Osteocyte (in vitro differentiated cells): ENCODE measurements around the gene SMIM29. TPM values are rescaled to one million over a fixed set of nuclear protein-coding genes. Genes with fewer than 3 reads are reported as not detected.

Experiments used
- DNase-seq: peaks from one replicate; pipeline ENCODE4 v3.0.0; 2021; ENCODE audit warnings: mixed read lengths; ENCODE audit not compliant: unreplicated experiment; ENCODE audit errors: extremely low spot score
- H3K27ac Mint-ChIP-seq: one replicate; pipeline ENCODE4 v1.8.0; 2021; ENCODE audit warnings: mild to moderate bottlenecking, mixed read lengths; ENCODE audit not compliant: unreplicated experiment
- H3K27me3 Mint-ChIP-seq: one replicate; pipeline ENCODE4 v1.8.0; 2021; ENCODE audit warnings: mixed read lengths; ENCODE audit not compliant: unreplicated experiment
- H3K36me3 Mint-ChIP-seq: one replicate; pipeline ENCODE4 v1.8.0; 2021; ENCODE audit warnings: mixed read lengths; ENCODE audit not compliant: unreplicated experiment
- H3K4me1 Mint-ChIP-seq: one replicate; pipeline ENCODE4 v1.8.0; 2021; ENCODE audit warnings: mixed read lengths; ENCODE audit not compliant: unreplicated experiment
- H3K4me3 Mint-ChIP-seq: one replicate; pipeline ENCODE4 v1.8.0; 2021; ENCODE audit warnings: mild to moderate bottlenecking, moderate library complexity, mixed read lengths; ENCODE audit not compliant: unreplicated experiment
- H3K9me3 Mint-ChIP-seq: one replicate; pipeline ENCODE4 v1.8.0; 2021; ENCODE audit warnings: mixed read lengths; ENCODE audit not compliant: unreplicated experiment
- microRNA-seq: library from miRNA; unstranded; fragments of <30 nt; microRNA quantifications from one replicate; pipeline ENCODE4 v1.1.0, GENCODE V29; 2020; ENCODE audit not compliant: unreplicated experiment
- total RNA-seq: library from RNA; stranded (reverse); gene quantifications from 2 replicates; pipeline ENCODE4 v1.2.1, GENCODE V29; 2021
- TF ChIP-seq, protein P1 (sequence below): fragments of 200-600 bp; sonication (generic); IDR thresholded peaks from 2 replicates; pipeline ENCODE4 v1.5.0; 2021; ENCODE audit warnings: antibody characterized with exemption, mild to moderate bottlenecking, moderate library complexity

Gene SMIM29
- total RNA-seq, 1 donor from 2014 or later = 23.2 TPM

DNA sequence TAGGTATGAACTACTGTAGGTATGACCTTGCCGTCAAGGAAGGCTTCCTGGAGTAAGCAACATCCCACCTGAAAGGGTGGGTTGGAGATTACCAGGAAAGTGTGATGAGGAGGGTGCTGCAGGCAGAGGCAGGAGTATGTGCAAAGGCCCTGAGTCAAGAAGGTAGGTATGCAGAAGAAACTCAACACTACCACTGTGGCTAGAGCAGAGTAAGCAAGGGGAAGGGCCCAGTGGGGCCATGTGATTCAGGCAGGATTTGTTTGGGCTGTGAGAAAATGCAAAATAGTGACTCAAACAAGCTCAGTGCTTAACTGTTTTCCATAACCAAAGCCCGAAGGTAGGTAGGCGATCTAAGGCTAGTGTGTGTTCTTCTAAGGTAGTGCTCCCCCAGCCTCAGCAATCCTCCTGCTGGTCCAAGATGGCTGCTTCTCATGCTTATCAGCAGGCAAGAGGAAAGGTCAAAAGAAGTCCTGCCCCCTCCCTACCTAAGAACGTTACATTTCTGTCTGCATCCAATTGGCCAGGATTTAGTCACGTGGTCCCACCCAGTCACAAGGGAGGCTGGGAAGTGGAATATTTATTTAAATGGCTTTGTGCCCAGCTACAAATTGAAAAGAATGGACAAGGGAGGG is 48.4 kb downstream of the SMIM29 start:
- peaks cover 3% of the 10 kb centered on the region for H3K4me1 Mint-ChIP-seq
- H3K9me3 Mint-ChIP-seq = no peaks in the 10 kb centered on the region
- H3K36me3 Mint-ChIP-seq = no peaks in the 10 kb centered on the region
- no peak overlapping the region for H3K27ac Mint-ChIP-seq
- TF ChIP-seq, protein P1, sequence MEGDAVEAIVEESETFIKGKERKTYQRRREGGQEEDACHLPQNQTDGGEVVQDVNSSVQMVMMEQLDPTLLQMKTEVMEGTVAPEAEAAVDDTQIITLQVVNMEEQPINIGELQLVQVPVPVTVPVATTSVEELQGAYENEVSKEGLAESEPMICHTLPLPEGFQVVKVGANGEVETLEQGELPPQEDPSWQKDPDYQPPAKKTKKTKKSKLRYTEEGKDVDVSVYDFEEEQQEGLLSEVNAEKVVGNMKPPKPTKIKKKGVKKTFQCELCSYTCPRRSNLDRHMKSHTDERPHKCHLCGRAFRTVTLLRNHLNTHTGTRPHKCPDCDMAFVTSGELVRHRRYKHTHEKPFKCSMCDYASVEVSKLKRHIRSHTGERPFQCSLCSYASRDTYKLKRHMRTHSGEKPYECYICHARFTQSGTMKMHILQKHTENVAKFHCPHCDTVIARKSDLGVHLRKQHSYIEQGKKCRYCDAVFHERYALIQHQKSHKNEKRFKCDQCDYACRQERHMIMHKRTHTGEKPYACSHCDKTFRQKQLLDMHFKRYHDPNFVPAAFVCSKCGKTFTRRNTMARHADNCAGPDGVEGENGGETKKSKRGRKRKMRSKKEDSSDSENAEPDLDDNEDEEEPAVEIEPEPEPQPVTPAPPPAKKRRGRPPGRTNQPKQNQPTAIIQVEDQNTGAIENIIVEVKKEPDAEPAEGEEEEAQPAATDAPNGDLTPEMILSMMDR = no peak
- H3K27me3 Mint-ChIP-seq = no peaks in the 10 kb centered on the region
- DNase-seq = no peak
- H3K4me3 Mint-ChIP-seq = no peak overlapping the region

DNA sequence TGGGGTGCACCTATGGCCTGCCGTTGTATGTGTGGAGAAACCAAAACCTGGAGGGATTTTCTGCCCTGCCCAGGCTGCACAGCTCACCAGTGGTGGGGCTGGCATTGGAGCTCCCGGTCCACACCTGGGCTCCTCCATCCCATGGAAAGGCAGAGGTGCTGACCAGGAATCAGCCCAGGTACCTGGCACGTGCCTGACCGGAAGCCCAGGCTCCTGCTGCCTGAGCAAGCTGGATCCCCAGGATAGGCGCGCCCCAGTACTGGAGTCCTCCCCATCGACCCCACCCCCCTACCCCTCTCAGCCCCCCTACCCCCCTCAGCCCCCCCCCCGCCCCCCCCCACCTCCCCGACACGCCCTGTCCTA is 52.0 kb downstream of the SMIM29 start:
- no peaks in the 10 kb centered on the region for H3K9me3 Mint-ChIP-seq
- no peaks in the 10 kb centered on the region for H3K36me3 Mint-ChIP-seq
- H3K4me1 Mint-ChIP-seq = peaks cover 3% of the 10 kb centered on the region
- no peak for DNase-seq
- no peaks in the 10 kb centered on the region for H3K27me3 Mint-ChIP-seq
- TF ChIP-seq, protein P1 = no peak
- no peak overlapping the region for H3K27ac Mint-ChIP-seq
- H3K4me3 Mint-ChIP-seq = no peak overlapping the region

Small RNA genes lying within 50 kb of the gene (microRNA-seq; reads per million reads assigned to microRNA genes)
- gene MIR6835 = not detected

Other genes with a start within 250 kb of the SMIM29 start
- gene GRM4, start 102.9 kb downstream of the SMIM29 start, total RNA-seq = 0.18 and 0.40 TPM in 2 replicates
- 89.0 and 89.7 TPM in 2 replicates for gene HMGA1, start 12.1 kb downstream of the SMIM29 start, total RNA-seq
- 32.0 and 33.1 TPM in 2 replicates for gene NUDT3, start 143.7 kb upstream of the SMIM29 start, total RNA-seq
- 996 and 1,026 TPM in 2 replicates for gene RPS10, start 177.1 kb upstream of the SMIM29 start, total RNA-seq
- not detected in 2 replicates for gene PACSIN1, start 217.1 kb upstream of the SMIM29 start, total RNA-seq